DND-41 (cell line): ENCODE measurements around the gene NUAK1.

Experiments used
- CTCF ChIP-seq: IDR thresholded peaks from 2 replicates; pipeline ENCODE4 v1.5.1; 2012; ENCODE audit warnings: borderline replicate concordance, low read length, moderate library complexity, mild to moderate bottlenecking; ENCODE audit not compliant: poor library complexity, severe bottlenecking; ENCODE audit errors: extremely low read depth
- EZH2 ChIP-seq: IDR thresholded peaks from 3 replicates; pipeline ENCODE4 v1.6.1; 2012; ENCODE audit warnings: borderline replicate concordance, low read depth, mild to moderate bottlenecking, moderate library complexity, low read length, inconsistent platforms; ENCODE audit not compliant: severe bottlenecking

- TF ChIP-seq CTCF (no peak), EZH2 (no peak)
Observed at GRCh38 chr12:106145539-106146447, 7.0 kb upstream of the NUAK1 start.
